HEK293T (cell line): ENCODE data around the gene KIRREL3.

ENCODE experiments used
- CTCF ChIA-PET: fragments of 350-600 bp; formaldehyde crosslinking; extraction: SDS; loops from one replicate; lab custom pipeline; 2021; ENCODE audit warnings: antibody characterized with exemption, inconsistent platforms; lab: Yijun Ruan, JAX
- POLR2A ChIA-PET: fragments of 350-600 bp; formaldehyde crosslinking; extraction: SDS; loops from one replicate; lab custom pipeline; 2020; ENCODE audit warnings: antibody characterized with exemption, inconsistent platforms; lab: Yijun Ruan, JAX
- DNase-seq: peaks from one replicate; pipeline ENCODE4 v3.0.0; 2012; ENCODE audit warnings: mixed read lengths; ENCODE audit errors: extremely low spot score
- ARNT ChIP-seq: fragments of 450-650 bp; IDR thresholded peaks from 2 replicates; pipeline ENCODE4 v1.6.1; 2017; ENCODE audit warnings: mild to moderate bottlenecking
- BHLHE40 ChIP-seq: fragments of 450-650 bp; IDR thresholded peaks from 2 replicates; pipeline ENCODE4 v1.6.1; 2016; ENCODE audit warnings: mild to moderate bottlenecking, moderate library complexity, borderline replicate concordance
- CTBP1 ChIP-seq: fragments of 450-650 bp; IDR thresholded peaks from 2 replicates; pipeline ENCODE4 v1.6.1; 2016; ENCODE audit warnings: borderline replicate concordance
- ELF4 ChIP-seq: fragments of 450-650 bp; IDR thresholded peaks from 2 replicates; pipeline ENCODE4 v1.6.1; 2017; ENCODE audit warnings: antibody characterized with exemption
- FOXA1 ChIP-seq: fragments of 450-650 bp; IDR thresholded peaks from 2 replicates; pipeline ENCODE4 v1.6.1; 2016; ENCODE audit warnings: mild to moderate bottlenecking
- FOXK2 ChIP-seq: fragments of 450-650 bp; IDR thresholded peaks from 2 replicates; pipeline ENCODE4 v1.6.1; 2016; ENCODE audit warnings: mild to moderate bottlenecking
- FOXM1 ChIP-seq: fragments of 450-650 bp; IDR thresholded peaks from 2 replicates; pipeline ENCODE4 v1.6.1; 2017; ENCODE audit warnings: mild to moderate bottlenecking, borderline replicate concordance
- HDGF ChIP-seq: fragments of 450-650 bp; IDR thresholded peaks from 2 replicates; pipeline ENCODE4 v1.6.1; 2017; ENCODE audit warnings: antibody characterized with exemption, borderline replicate concordance
- L3MBTL2 ChIP-seq: fragments of 450-650 bp; conservative IDR thresholded peaks from 2 replicates; pipeline ENCODE4 v1.6.1; 2016; ENCODE audit warnings: mild to moderate bottlenecking
- LEF1 ChIP-seq: fragments of 450-650 bp; IDR thresholded peaks from 2 replicates; pipeline ENCODE4 v1.6.1; 2017; ENCODE audit warnings: mild to moderate bottlenecking, borderline replicate concordance
- NFRKB ChIP-seq: fragments of 450-650 bp; IDR thresholded peaks from 2 replicates; pipeline ENCODE4 v1.6.1; 2016; ENCODE audit warnings: mild to moderate bottlenecking, moderate library complexity
- PKNOX1 ChIP-seq: fragments of 450-650 bp; IDR thresholded peaks from 2 replicates; pipeline ENCODE4 v1.6.1; 2016
- SP1 ChIP-seq: fragments of 450-650 bp; IDR thresholded peaks from 2 replicates; pipeline ENCODE4 v1.6.1; 2017
- SUZ12 ChIP-seq: fragments of 450-650 bp; IDR thresholded peaks from 2 replicates; pipeline ENCODE4 v1.6.1; 2016; ENCODE audit warnings: mild to moderate bottlenecking
- TARDBP ChIP-seq: fragments of 450-650 bp; IDR thresholded peaks from 2 replicates; pipeline ENCODE4 v1.6.1; 2016
- ZNF384 ChIP-seq: fragments of 450-650 bp; IDR thresholded peaks from 2 replicates; pipeline ENCODE4 v1.6.1; 2016

The KIRREL3 gene

DNA sequence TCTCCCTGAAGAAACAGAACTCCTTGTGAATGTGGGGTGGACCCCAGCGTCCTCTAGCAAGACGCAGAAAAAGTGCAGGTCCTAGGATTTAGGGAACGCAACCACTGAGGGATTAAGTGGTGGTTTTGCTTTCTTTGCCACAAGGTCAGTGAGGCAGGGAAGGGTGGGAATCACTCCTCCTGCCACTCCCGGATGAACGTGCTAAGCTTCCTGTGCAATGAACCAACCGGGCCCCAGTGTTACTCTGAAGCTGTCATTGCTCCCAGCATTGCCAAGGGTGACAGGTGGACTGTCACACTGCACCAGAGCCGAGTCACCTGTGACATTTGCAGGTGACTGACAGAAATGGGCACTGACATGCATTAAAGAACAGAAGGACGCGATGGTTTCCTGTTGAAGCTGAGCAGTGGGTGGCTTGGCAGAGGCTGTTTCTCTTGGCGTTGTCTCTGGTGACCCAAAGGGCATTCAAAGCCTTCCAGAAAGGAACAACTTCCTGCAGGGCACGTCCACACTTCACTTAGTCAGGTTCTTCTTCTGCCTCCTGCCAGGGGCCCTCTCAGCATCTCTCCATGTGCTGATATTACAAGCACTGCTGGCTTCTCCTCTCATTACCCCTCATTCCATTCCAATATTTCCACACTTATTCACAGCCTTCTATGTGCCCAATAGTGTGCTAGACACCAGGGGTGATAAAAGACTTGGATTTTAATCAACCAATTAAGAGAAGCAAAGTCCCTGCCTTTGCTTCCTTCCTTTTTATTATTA, 9.7 kb downstream of the KIRREL3 start:
- no peak for DNase-seq
- POLR2A ChIA-PET = no interaction called here
- TF ChIP-seq BHLHE40 = no peak
- TF ChIP-seq CTBP1 = no peak
- no peak for TF ChIP-seq FOXM1
- no peak for TF ChIP-seq L3MBTL2
- no peak for TF ChIP-seq TARDBP
- no peak for TF ChIP-seq ELF4

DNA sequence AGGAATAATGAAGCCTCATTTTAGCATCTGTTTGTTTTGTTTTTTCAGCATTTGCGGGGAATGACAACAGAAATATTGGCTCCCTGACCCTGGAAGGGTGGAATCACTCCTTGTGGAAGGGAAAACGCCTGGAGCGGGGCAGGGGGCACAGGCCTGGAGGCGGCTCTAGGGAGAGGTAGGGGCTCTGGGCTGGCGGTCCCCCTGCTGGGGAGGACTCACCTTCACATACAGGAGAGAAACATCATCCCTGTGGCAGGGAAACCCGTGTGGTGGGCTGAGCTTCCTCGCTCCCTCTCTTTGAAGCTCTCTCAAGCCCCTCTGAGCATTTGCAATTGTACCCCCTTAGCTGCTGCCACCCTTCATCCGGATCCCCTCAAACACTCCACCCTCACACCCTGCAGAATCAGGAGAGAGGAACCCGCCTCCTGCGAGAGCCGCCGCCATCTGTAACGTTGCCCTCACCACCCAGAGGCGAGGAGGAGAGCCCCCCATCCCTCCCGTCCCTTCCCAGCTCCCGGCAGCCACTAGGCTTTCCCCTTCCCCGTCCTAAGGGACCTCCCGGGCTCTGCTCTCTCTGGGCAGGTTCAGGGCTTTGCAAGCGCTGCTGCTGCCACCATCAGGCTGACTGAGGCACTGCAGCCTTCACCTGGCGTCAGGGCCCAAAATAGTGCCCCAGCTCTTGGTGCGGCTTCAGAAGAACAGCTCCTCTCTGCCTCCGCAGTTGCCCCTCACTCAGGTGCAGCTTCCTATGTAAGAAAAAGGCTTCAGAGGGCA, 10.4 kb downstream of the KIRREL3 start:
- POLR2A ChIA-PET = no interaction called here
- TF ChIP-seq SUZ12 (no peak), HDGF (no peak), PKNOX1 (no peak), LEF1 (no peak), FOXA1 (no peak), TARDBP (no peak), CTBP1 (no peak), NFRKB (no peak), ZNF384 (no peak), BHLHE40 (no peak), L3MBTL2 (no peak), ELF4 (no peak), FOXK2 (no peak), ARNT (no peak), FOXM1 (no peak), SP1 (no peak)
- DNase-seq = peak; percentile 82
- CTCF ChIA-PET = interaction anchor here (0.7 to 1.5 kb wide), 9 partner anchors 11 to 548 kb away, joined by 3 to 7 read pairs (median 3); no protein-coding TSS in a partner anchor

More for the DNA sequence above, 9.7 kb downstream of the KIRREL3 start:
- CTCF ChIA-PET = interaction anchor here (0.6 to 1.5 kb wide), 8 partner anchors 11 to 533 kb away, joined by 3 to 7 read pairs (median 4); no protein-coding TSS in a partner anchor

- TF ChIP-seq PKNOX1 = no peak
- ChIA-PET CTCF (interaction anchor here (0.6 kb wide), 1 partner anchor 272 kb away, joined by 4 read pairs; no protein-coding TSS in a partner anchor), POLR2A (no interaction called here)
- DNase-seq = no peak
Observed at GRCh38 chr11:126988655-126989054, 11.9 kb downstream of the KIRREL3 start.

DNA sequence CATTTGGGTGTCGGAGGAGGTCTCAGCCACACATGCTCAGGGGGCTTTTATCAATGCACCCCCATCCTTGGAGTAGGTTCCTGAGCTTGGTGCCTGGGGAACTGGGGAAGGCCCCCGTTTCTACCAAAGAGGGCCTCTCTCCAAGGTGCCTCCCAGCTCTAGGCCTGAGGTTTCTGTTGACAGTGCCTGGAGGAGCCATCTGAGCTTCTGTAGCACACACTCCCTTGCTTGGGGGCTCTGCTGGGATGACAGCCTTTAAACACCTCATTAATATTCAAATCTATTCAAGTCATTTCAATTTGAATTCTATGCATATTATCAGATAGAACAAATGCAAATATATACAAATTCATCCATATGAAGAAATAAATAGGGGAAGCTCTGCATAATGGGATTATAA, 18.9 kb downstream of the KIRREL3 start:
- ChIA-PET POLR2A (no interaction called here), CTCF (no interaction called here)
- no peak for DNase-seq
- TF ChIP-seq LEF1 = no peak
- no peak for TF ChIP-seq NFRKB
- TF ChIP-seq SP1 = no peak
- no peak for TF ChIP-seq PKNOX1
- no peak for TF ChIP-seq HDGF
- TF ChIP-seq CTBP1 = no peak
- TF ChIP-seq ZNF384 = no peak
- TF ChIP-seq FOXK2 = no peak
- TF ChIP-seq TARDBP = no peak
- TF ChIP-seq ARNT = no peak
- TF ChIP-seq FOXA1 = no peak
- no peak for TF ChIP-seq SUZ12
- TF ChIP-seq FOXM1 = no peak
- TF ChIP-seq ELF4 = no peak
- no peak for TF ChIP-seq BHLHE40
- no peak for TF ChIP-seq L3MBTL2

GRCh38 chr11:126978911-126979310, 21.7 kb downstream of the KIRREL3 start:
- no peak for TF ChIP-seq LEF1
- no peak for TF ChIP-seq SUZ12
- no peak for TF ChIP-seq HDGF
- TF ChIP-seq CTBP1 = no peak
- TF ChIP-seq ZNF384 = no peak
- no peak for TF ChIP-seq ELF4
- TF ChIP-seq L3MBTL2 = no peak
- no peak for TF ChIP-seq ARNT
- no peak for TF ChIP-seq BHLHE40
- no peak for TF ChIP-seq PKNOX1
- no peak for TF ChIP-seq FOXM1
- no peak for TF ChIP-seq TARDBP
- TF ChIP-seq FOXA1 = no peak
- no peak for TF ChIP-seq SP1
- TF ChIP-seq NFRKB = no peak
- no peak for DNase-seq
- ChIA-PET CTCF (interaction anchor here (1.0 kb wide), 1 partner anchor 11 kb away, joined by 6 read pairs; no protein-coding TSS in a partner anchor), POLR2A (no interaction called here)
